Glomerular endothelial cell (primary cell): Measurements from ENCODE around the gene WASL. TPM values are rescaled to one million over a fixed set of nuclear protein-coding genes. Genes with fewer than 3 reads are reported as not detected.

Source experiments
- DNase-seq: peaks from one replicate; pipeline ENCODE4 v3.0.0-alpha.2; 2011; ENCODE audit warnings: low read depth, low spot score; ENCODE audit errors: extremely low read depth
- total RNA-seq: library from RNA; depleted of rRNA; stranded (reverse); fragments of >200 nt; gene quantifications from 2 replicates; pipeline ENCODE4 v1.2.3, GENCODE V29; 2015

Gene WASL
- total RNA-seq, 1 donor from 2014 or later: 25.6 TPM

- DNase-seq: no peak
Measured at GRCh38 chr7:123770378-123770777, 21.6 kb upstream of the WASL start.

GRCh38 chr7:123769371-123769770, 20.6 kb upstream of the WASL start:
- DNase-seq: peak; percentile 57

- DNase-seq: no peak
Measured at GRCh38 chr7:123768493-123768892, 19.7 kb upstream of the WASL start.

- no peak for DNase-seq
Measured at GRCh38 chr7:123763191-123763661, 14.4 kb upstream of the WASL start.

- no peak for DNase-seq
Measured at GRCh38 chr7:123761729-123762128, 12.9 kb upstream of the WASL start.

GRCh38 chr7:123757095-123757494, 8.3 kb upstream of the WASL start:
- DNase-seq: no peak

- DNase-seq: no peak
Measured at GRCh38 chr7:123755338-123755737, 6.5 kb upstream of the WASL start.

GRCh38 chr7:123754271-123754871, 5.6 kb upstream of the WASL start:
- DNase-seq: no peak

- DNase-seq: no peak
Measured at GRCh38 chr7:123752534-123752933, 3.7 kb upstream of the WASL start.

- no peak for DNase-seq
Measured at GRCh38 chr7:123751821-123752220, 3.0 kb upstream of the WASL start.

- DNase-seq: no peak
Measured at GRCh38 chr7:123750389-123751230, 1.8 kb upstream of the WASL start.

- no peak for DNase-seq
Measured at GRCh38 chr7:123749537-123749857, 694 bp upstream of the WASL start.

- no peak for DNase-seq
Measured at GRCh38 chr7:123748171-123748733, 551 bp downstream of the WASL start.

- DNase-seq: no peak
Measured at GRCh38 chr7:123747620-123748141, 1.1 kb downstream of the WASL start.

GRCh38 chr7:123746931-123747488, 1.8 kb downstream of the WASL start:
- no peak for DNase-seq

GRCh38 chr7:123746055-123746454, 2.7 kb downstream of the WASL start:
- no peak for DNase-seq

GRCh38 chr7:123745437-123745836, 3.4 kb downstream of the WASL start:
- no peak for DNase-seq

GRCh38 chr7:123744416-123744815, 4.4 kb downstream of the WASL start:
- no peak for DNase-seq

- DNase-seq: no peak
Measured at GRCh38 chr7:123741940-123742339, 6.9 kb downstream of the WASL start.

GRCh38 chr7:123738808-123739207, 10.0 kb downstream of the WASL start:
- no peak for DNase-seq

GRCh38 chr7:123738356-123738755, 10.4 kb downstream of the WASL start:
- no peak for DNase-seq
